GM12891 (cell line): ENCODE data around the gene SLC22A12.

ENCODE experiments used
- DNase-seq: peaks from one replicate; pipeline ENCODE4 v3.0.0; 2011; ENCODE audit warnings: low spot score; ENCODE audit not compliant: insufficient read length
- FAIRE-seq: peaks from 2 replicates; lab custom pipeline; 2011; peaks lifted over from hg19 to GRCh38; lab: Jason Lieb, UNC
- PAX5 ChIP-seq: IDR thresholded peaks from 2 replicates; pipeline ENCODE4 v1.6.1; 2011; ENCODE audit warnings: low read length, moderate library complexity, mild to moderate bottlenecking; ENCODE audit not compliant: insufficient read depth, severe bottlenecking
- POLR2A ChIP-seq: IDR thresholded peaks from 2 replicates; pipeline ENCODE4 v1.6.1; 2011; ENCODE audit warnings: low read depth, low read length, control low read depth
- POLR2AphosphoS5 ChIP-seq: IDR thresholded peaks from 2 replicates; pipeline ENCODE4 v1.6.1; 2011; ENCODE audit warnings: low read depth, low read length, control low read depth
- POU2F2 ChIP-seq: IDR thresholded peaks from 2 replicates; pipeline ENCODE4 v1.6.1; 2011; ENCODE audit warnings: low read depth, mild to moderate bottlenecking, control low read depth, low read length, moderate library complexity
- SPI1 ChIP-seq: IDR thresholded peaks from 2 replicates; pipeline ENCODE4 v1.6.1; 2011; ENCODE audit warnings: low read depth, low read length, control low read depth
- TAF1 ChIP-seq: IDR thresholded peaks from 2 replicates; pipeline ENCODE4 v1.6.1; 2011; ENCODE audit warnings: low read depth, low read length, control low read depth

Gene SLC22A12

DNA sequence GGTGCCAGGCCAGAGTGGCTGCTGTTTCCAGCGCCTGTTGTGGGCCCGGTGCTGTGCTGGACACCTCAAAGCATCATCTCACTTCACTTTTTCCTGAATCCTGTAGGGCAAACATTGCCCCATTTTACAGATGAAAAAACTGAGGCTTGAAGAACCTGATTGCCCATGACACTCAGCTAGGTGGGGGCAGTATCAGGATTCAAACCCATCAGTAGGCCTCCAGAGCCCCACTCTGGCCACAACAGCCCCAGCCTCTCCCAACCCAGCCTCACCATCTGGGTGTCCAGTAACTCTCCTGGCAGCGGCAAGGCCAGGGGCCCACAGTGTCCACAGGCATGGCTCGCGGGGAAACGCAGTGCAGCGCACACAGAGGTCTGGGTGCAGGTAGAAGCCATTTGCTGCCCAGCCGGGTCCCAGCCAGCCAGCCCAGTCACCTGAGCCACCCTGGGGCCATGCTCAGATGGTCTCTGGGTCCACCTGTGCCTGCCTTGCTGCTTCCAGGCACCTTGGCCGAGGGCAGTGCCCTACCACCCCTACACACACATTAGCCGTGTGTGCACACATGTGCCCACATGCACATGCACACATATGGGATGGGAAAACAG lies 11.5 kb downstream of the SLC22A12 start:
- DNase-seq (no peak), FAIRE-seq (no peak)
- TF ChIP-seq POLR2A, result no peak
- no peak for TF ChIP-seq SPI1
- no peak for TF ChIP-seq PAX5
- TF ChIP-seq TAF1, result no peak

DNA sequence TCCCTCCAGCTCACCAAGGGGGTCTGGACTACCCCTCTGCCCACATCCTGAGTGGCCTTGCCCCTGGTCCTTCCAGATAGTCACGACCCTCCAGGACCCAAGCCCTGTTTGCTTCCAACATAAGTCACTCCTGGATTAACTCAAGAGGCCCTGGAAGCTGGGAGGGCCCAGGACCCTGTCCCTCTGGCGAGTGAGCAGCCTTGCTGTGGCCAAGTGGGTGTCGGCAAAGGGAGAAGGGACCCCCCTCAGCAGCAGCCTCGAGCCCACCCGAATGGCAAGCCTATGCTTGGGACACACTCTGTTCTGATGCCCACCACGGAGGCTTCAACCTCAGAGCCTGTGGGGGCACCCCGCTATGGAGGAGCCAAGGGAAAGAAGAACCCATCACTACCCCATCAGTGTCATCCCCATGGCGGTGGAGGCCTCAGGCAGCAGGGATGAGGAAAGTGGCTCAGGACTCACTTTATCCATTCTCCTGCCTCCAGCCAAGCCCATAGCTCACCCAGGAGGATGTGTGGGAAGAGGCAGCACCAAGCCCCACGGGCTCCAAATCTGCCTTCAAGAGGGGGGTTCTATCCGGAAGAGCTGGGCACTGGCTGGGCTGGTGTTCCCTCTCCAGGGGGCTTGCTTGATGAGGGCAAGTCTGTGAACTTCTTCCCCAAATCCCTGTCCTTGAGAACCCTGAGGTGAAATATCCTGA lies 12.5 kb downstream of the SLC22A12 start:
- DNase-seq, result no peak
- TF ChIP-seq PAX5, result no peak
- TF ChIP-seq POU2F2, result no peak
- TF ChIP-seq POLR2AphosphoS5, result no peak
- no peak for TF ChIP-seq POLR2A
- no peak for TF ChIP-seq SPI1
- no peak for TF ChIP-seq TAF1
- no peak for FAIRE-seq

DNA sequence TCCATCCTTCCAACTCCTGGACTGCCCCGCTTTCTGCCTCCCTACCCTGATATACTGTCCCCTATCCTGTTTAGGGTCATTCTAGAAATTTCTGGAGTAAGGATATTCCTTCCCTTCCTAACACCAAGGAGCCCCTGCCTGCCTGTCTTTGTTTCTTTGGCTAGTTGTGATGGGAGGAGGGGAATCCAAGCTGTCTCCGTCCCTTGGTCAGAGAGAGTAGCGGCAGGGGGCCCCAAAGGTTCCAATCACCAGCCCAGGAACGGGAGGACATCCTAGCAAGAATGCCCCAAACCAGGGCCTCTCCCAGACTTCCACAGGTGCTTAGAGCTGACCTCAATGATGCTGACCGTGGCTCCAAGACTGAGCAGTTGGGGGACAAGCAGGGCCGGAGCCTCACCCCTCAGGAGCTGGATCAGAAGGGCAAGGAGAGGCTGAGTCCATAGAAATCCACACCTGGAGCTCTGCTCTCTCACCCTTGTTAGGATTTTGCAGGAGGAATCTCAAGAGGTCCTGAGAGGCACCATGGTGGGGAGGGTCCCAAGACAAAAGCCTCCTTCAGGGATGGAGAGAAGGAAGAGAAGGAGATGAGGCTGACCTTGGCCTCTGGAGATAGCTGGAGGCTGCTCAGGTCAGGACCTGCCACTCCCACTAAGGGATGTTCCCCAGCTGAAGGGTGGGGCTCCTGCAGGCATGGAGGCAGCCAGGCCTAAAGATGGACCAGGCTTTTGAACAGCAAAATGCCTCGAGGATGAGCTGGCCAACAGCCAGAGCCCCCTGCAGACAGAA lies 13.6 kb downstream of the SLC22A12 start:
- no peak for TF ChIP-seq SPI1
- no peak for TF ChIP-seq POLR2AphosphoS5
- TF ChIP-seq TAF1, result no peak
- TF ChIP-seq PAX5, result no peak
- TF ChIP-seq POU2F2, result no peak
- no peak for TF ChIP-seq POLR2A
- FAIRE-seq (no peak), DNase-seq (no peak)

DNA sequence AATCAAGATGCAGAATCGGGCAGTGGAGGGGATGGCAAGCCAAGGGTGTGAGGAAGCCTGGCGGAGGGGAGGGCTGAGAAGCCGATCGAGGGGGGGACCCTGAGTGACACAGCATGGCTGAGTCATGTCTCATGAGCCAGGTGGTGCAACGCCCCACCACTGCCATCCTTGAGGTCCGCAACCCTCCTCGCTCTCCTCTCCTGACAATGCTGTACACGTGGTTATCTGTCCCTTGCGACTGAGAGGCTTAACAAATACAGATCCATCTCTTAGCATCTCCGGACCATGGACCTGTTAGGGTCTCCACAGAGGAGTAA lies 14.2 kb downstream of the SLC22A12 start:
- no peak for TF ChIP-seq SPI1
- TF ChIP-seq PAX5, result no peak
- no peak for TF ChIP-seq TAF1
- TF ChIP-seq POLR2A, result no peak
- TF ChIP-seq POLR2AphosphoS5, result no peak
- no peak for TF ChIP-seq POU2F2
- FAIRE-seq (no peak), DNase-seq (no peak)

DNA sequence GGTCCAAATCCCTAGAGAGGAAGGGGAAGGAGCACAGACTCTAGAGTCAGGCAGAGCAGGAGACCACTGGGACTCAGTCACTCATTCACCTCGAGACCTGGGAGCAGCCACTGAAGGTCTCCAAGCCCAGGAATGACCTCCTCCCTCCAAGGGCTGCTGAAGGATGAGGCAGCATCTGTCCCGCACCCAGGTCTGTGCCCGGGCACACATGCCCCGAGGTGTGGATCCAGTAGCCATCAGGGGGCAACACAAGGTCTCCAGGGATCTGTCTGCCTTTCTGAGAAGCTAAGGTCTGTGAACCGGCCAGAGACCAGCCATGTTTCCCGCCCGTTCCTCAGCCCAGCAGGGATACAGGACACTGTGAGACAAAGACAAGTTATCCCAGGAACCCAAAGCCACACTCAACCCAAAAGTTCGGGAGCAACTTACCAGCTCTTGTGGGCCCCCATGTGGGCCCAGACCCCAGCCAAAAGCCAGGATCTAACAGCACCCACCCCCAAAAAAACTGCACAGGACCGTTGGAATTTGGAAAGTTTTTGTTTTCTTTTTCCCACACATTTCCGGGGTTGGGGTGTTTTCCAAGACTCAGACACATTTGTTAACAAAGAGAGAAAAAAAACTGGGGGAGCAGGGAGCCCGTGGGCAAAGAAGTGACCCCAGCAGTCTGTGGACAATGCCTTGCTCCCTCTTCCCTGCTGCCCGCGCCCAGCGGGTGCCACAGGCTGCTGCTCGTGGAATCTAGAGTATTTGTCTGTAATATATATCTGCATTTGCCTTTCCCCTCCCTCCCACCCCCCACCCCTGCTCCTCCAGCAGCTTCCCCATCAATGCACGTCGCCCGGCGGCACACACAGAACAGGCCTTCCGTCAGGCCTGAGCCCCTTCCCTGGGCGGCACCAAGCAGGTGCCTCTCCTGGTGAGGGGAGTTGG lies 14.9 kb downstream of the SLC22A12 start:
- FAIRE-seq (no peak), DNase-seq (no peak)
- TF ChIP-seq POU2F2 (no peak), POLR2A (no peak), SPI1 (no peak), PAX5 (no peak), TAF1 (no peak), POLR2AphosphoS5 (no peak)

DNA sequence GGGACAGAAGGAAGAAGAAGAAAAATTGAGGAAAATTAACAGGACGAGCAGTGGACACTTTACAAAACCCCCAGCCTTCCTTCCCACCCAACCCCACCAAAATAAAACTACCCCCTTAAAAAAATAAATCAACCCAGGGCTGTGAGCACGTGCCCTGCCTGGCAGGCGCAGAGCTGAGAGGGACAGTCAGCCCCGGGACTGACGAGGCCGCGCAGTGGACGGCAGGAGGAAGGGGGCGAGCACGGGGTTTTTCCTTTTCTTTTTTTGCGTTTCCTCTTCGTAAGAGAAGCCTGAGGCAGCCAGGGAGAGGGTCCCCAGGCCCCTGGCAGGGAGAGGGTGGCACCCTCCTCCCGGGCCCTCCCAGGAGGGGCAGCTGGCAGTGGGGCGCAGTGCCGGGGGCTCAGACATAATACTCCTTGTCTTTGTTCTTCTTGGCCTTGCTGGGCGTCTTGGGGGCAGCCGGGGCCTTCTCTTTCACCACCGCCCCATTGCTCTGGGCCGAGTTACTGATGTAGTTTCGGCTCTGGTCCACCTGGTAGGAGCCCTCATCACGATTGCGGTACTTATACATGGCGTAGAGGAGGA lies 15.9 kb downstream of the SLC22A12 start:
- FAIRE-seq (no peak), DNase-seq (no peak)
- TF ChIP-seq TAF1 (no peak), POLR2A (no peak), POU2F2 (no peak), POLR2AphosphoS5 (no peak), PAX5 (no peak)

DNA sequence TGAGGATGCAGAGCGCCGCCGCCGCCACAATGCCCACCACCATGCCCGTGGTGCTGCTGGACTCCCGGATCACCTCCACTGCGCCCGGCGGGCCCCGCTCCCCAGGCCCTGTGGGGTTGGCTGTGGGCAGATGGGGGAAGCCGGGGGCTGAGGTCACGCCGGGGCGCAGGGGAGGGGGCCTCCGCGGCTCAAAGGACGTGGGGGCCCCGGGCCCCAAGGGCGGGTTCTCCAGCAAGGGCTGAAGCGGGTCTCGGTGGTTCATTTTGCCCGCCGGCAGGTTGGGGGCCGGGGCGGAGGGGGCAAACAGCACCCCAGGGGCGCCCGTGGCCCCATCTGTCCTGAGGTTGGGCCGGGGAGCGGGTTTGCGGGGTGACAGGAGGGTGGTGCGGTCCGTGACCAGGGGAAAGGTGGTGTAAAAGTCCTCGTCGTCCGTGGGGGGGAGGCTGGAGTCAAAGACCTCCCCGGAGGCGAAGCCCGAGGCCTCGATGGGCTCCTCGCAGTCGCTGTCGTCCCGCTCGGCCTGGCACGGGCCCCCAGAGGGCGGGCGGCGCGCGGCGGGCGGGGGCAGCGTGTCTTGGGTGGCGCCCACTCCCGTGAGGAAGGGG lies 16.5 kb downstream of the SLC22A12 start:
- no peak for TF ChIP-seq POLR2A
- TF ChIP-seq TAF1, result no peak
- no peak for TF ChIP-seq POLR2AphosphoS5
- no peak for TF ChIP-seq PAX5
- no peak for TF ChIP-seq SPI1
- TF ChIP-seq POU2F2, result no peak
- DNase-seq (no peak), FAIRE-seq (no peak)

DNA sequence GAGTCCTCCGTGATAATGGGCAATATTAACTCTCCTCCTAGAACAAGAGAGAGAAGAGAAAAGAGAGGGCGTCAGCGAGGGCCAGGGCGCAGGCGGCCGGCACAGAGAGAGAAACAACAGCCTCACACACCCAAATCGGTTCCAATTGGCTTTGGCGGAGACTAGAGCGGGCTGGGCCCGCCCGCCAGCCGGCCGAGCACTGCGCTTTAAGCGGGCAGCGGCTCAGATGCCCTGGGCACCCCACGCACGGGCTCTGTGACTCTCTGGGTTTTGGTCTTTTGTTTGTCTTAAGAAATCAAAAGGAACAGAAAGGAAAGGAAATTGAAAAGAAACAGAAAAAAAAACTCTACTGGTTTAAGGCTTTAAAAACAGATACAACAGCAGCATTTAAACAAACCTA lies 17.0 kb downstream of the SLC22A12 start:
- TF ChIP-seq SPI1, result no peak
- TF ChIP-seq POU2F2, result no peak
- no peak for TF ChIP-seq TAF1
- DNase-seq, result no peak
- FAIRE-seq, result no peak
